HEK293T (cell line): ENCODE results near the gene PFN1.

Experiments used
- CTCF ChIA-PET: fragments of 350-600 bp; formaldehyde crosslinking; extraction: SDS; loops from one replicate; lab custom pipeline; 2021; ENCODE audit warnings: antibody characterized with exemption, inconsistent platforms; lab: Yijun Ruan, JAX
- POLR2A ChIA-PET: fragments of 350-600 bp; formaldehyde crosslinking; extraction: SDS; loops from one replicate; lab custom pipeline; 2020; ENCODE audit warnings: antibody characterized with exemption, inconsistent platforms; lab: Yijun Ruan, JAX
- DNase-seq: peaks from one replicate; pipeline ENCODE4 v3.0.0; 2012; ENCODE audit warnings: mixed read lengths; ENCODE audit errors: extremely low spot score
- ARNT ChIP-seq: fragments of 450-650 bp; IDR thresholded peaks from 2 replicates; pipeline ENCODE4 v1.6.1; 2017; ENCODE audit warnings: mild to moderate bottlenecking
- BHLHE40 ChIP-seq: fragments of 450-650 bp; IDR thresholded peaks from 2 replicates; pipeline ENCODE4 v1.6.1; 2016; ENCODE audit warnings: mild to moderate bottlenecking, moderate library complexity, borderline replicate concordance
- CTBP1 ChIP-seq: fragments of 450-650 bp; IDR thresholded peaks from 2 replicates; pipeline ENCODE4 v1.6.1; 2016; ENCODE audit warnings: borderline replicate concordance
- ELF4 ChIP-seq: fragments of 450-650 bp; IDR thresholded peaks from 2 replicates; pipeline ENCODE4 v1.6.1; 2017; ENCODE audit warnings: antibody characterized with exemption
- FOXA1 ChIP-seq: fragments of 450-650 bp; IDR thresholded peaks from 2 replicates; pipeline ENCODE4 v1.6.1; 2016; ENCODE audit warnings: mild to moderate bottlenecking
- FOXK2 ChIP-seq: fragments of 450-650 bp; IDR thresholded peaks from 2 replicates; pipeline ENCODE4 v1.6.1; 2016; ENCODE audit warnings: mild to moderate bottlenecking
- FOXM1 ChIP-seq: fragments of 450-650 bp; IDR thresholded peaks from 2 replicates; pipeline ENCODE4 v1.6.1; 2017; ENCODE audit warnings: mild to moderate bottlenecking, borderline replicate concordance
- HDGF ChIP-seq: fragments of 450-650 bp; IDR thresholded peaks from 2 replicates; pipeline ENCODE4 v1.6.1; 2017; ENCODE audit warnings: antibody characterized with exemption, borderline replicate concordance
- L3MBTL2 ChIP-seq: fragments of 450-650 bp; conservative IDR thresholded peaks from 2 replicates; pipeline ENCODE4 v1.6.1; 2016; ENCODE audit warnings: mild to moderate bottlenecking
- LEF1 ChIP-seq: fragments of 450-650 bp; IDR thresholded peaks from 2 replicates; pipeline ENCODE4 v1.6.1; 2017; ENCODE audit warnings: mild to moderate bottlenecking, borderline replicate concordance
- NFRKB ChIP-seq: fragments of 450-650 bp; IDR thresholded peaks from 2 replicates; pipeline ENCODE4 v1.6.1; 2016; ENCODE audit warnings: mild to moderate bottlenecking, moderate library complexity
- SP1 ChIP-seq: fragments of 450-650 bp; IDR thresholded peaks from 2 replicates; pipeline ENCODE4 v1.6.1; 2017
- SUZ12 ChIP-seq: fragments of 450-650 bp; IDR thresholded peaks from 2 replicates; pipeline ENCODE4 v1.6.1; 2016; ENCODE audit warnings: mild to moderate bottlenecking
- TARDBP ChIP-seq: fragments of 450-650 bp; IDR thresholded peaks from 2 replicates; pipeline ENCODE4 v1.6.1; 2016
- ZNF384 ChIP-seq: fragments of 450-650 bp; IDR thresholded peaks from 2 replicates; pipeline ENCODE4 v1.6.1; 2016
- TF ChIP-seq, protein P1 (sequence below): fragments of 450-650 bp; IDR thresholded peaks from 2 replicates; pipeline ENCODE4 v1.6.1; 2016

PFN1 gene

DNA sequence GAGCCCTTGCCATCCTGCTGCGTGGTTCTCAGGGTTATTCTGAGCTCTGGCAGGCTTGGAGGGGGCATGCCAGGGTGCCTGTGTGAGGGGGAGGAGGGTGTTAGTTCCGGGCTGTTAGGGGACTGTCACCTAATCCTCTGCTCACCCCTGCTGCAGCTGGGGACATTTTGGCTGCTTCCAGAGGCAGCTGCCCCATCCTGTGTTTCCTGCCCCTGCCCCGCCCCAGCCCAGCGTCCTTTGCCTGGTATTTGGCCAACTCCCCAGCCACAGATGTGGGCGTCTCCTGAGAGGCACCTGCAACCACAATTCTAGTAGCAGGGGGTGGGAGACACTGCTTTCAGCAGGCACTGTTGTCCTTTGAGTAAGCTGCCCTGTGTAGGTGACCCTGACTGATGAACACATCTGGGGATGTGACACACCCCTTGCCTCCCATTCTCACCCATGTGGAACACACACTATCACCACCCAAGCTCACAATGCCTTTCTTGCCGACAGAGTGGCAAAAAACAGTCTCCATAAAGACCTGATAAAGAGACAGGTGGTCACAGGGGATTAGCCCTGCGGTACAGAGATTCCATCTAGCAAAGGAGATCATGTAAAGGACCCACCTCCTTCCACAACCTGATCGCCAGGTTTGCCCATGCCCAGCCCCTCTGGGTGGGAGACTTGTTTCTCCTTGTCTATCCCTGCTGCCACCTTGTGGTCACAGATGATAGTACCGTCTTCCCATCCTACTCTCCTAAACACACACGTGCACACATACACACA is 45.1 kb downstream of the PFN1 start, which contains the start of gene CHRNE:
CHRNE (minus strand) TSS at position 48 of the 768 bp plus-strand sequence; CDS start at position 13, 35 bp downstream.
- CTCF ChIA-PET = interaction anchor here (0.6 to 1.4 kb wide), 7 partner anchors 12 to 193 kb away, joined by 3 to 4 read pairs (median 3); partner anchors contain the start of genes RNF167 and SLC25A11
- no peak for TF ChIP-seq BHLHE40
- no peak for TF ChIP-seq NFRKB
- TF ChIP-seq, protein P1, sequence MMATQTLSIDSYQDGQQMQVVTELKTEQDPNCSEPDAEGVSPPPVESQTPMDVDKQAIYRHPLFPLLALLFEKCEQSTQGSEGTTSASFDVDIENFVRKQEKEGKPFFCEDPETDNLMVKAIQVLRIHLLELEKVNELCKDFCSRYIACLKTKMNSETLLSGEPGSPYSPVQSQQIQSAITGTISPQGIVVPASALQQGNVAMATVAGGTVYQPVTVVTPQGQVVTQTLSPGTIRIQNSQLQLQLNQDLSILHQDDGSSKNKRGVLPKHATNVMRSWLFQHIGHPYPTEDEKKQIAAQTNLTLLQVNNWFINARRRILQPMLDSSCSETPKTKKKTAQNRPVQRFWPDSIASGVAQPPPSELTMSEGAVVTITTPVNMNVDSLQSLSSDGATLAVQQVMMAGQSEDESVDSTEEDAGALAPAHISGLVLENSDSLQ = no peak
- TF ChIP-seq ARNT = no peak
- TF ChIP-seq SUZ12 = no peak
- TF ChIP-seq LEF1 = no peak
- no peak for TF ChIP-seq CTBP1
- no peak for TF ChIP-seq FOXA1
- no peak for TF ChIP-seq L3MBTL2
- TF ChIP-seq ELF4 = no peak
- TF ChIP-seq ZNF384 = no peak
- TF ChIP-seq HDGF = no peak
- POLR2A ChIA-PET = interaction anchor here (1.1 kb wide), 1 partner anchor 113 kb away, joined by 5 read pairs; no protein-coding TSS in a partner anchor
- DNase-seq = peak; percentile 72

DNA sequence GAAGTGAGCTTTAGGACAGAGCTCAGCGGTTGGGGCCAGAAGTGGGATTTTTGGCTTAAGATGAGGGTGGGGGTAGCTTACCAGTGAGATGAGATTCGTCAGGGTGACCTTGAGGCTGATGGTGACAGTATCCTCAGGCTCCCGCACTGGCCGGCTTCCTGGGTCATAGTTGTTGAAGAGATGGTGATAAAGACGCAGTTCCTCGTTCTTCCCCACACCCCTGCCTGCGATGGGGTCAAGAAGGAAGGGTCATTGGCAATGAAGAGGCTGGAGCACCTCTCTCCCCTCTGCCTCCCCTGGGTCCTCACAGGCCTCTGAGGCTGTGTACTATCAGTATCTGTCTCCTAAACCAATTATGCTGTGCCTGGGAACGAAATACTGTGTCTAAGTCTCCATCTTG is 45.8 kb downstream of the PFN1 start:
- no peak for TF ChIP-seq CTBP1
- TF ChIP-seq ARNT = no peak
- TF ChIP-seq FOXK2 = no peak
- no peak for TF ChIP-seq L3MBTL2
- no peak for TF ChIP-seq HDGF
- TF ChIP-seq SUZ12 = no peak
- no peak for TF ChIP-seq FOXM1
- TF ChIP-seq LEF1 = no peak
- TF ChIP-seq SP1 = no peak
- TF ChIP-seq BHLHE40 = no peak
- TF ChIP-seq TARDBP = no peak
- TF ChIP-seq FOXA1 = no peak
- CTCF ChIA-PET = interaction anchor here (1.1 kb wide), 1 partner anchor 22 kb away, joined by 3 read pairs; no protein-coding TSS in a partner anchor
- DNase-seq = no peak
- POLR2A ChIA-PET = interaction anchor here (0.7 to 1.1 kb wide), 2 partner anchors 56 to 112 kb away, joined by 3 to 5 read pairs; no protein-coding TSS in a partner anchor

GRCh38 chr17:4901648-4902344 is 46.5 kb downstream of the PFN1 start:
- no peak for DNase-seq
- ChIA-PET CTCF (interaction anchor here (1.1 kb wide), 1 partner anchor 23 kb away, joined by 3 read pairs; no protein-coding TSS in a partner anchor), POLR2A (interaction anchor here (0.7 kb wide), 1 partner anchor 55 kb away, joined by 3 read pairs; no protein-coding TSS in a partner anchor)
- no peak for TF ChIP-seq SUZ12
- TF ChIP-seq ELF4 = no peak
- no peak for TF ChIP-seq HDGF
- TF ChIP-seq TARDBP = no peak
- no peak for TF ChIP-seq BHLHE40
- no peak for TF ChIP-seq LEF1
- no peak for TF ChIP-seq ARNT
- TF ChIP-seq CTBP1 = no peak
- TF ChIP-seq FOXK2 = no peak
- no peak for TF ChIP-seq SP1
- no peak for TF ChIP-seq NFRKB
- TF ChIP-seq FOXA1 = no peak
- TF ChIP-seq FOXM1 = no peak
- TF ChIP-seq, protein P1 = no peak

- no peak for DNase-seq
- ChIA-PET CTCF (no interaction called here), POLR2A (interaction anchor here (1.2 kb wide), 2 partner anchors 8 to 66 kb away, joined by 3 to 4 read pairs; partner anchors contain the start of gene SPAG7)
- TF ChIP-seq FOXM1 (no peak), SUZ12 (no peak), ELF4 (no peak), NFRKB (no peak), L3MBTL2 (no peak), BHLHE40 (no peak), ARNT (no peak), FOXA1 (no peak), LEF1 (no peak), TARDBP (no peak), CTBP1 (no peak), SP1 (no peak)
- TF ChIP-seq, protein P1 = no peak
Observed at GRCh38 chr17:4901108-4901647, 47.2 kb downstream of the PFN1 start.
